Measurements from ENCODE around the gene YIPF3.

- TF ChIP-seq CTBP1 (IDR thresholded peaks at IDR 0.05; ENCODE audit: borderline replicate concordance) = no peak
- TF ChIP-seq BHLHE40 (IDR thresholded peaks at IDR 0.05; ENCODE audit: borderline replicate concordance) = no peak
- no peak for TF ChIP-seq HDGF (IDR thresholded peaks at IDR 0.05; ENCODE audit: borderline replicate concordance)
- no peak for TF ChIP-seq ELF4 (IDR thresholded peaks at IDR 0.05)
- no peak for TF ChIP-seq SP1 (IDR thresholded peaks at IDR 0.05)
- TF ChIP-seq NFRKB (IDR thresholded peaks at IDR 0.05) = no peak
- no peak for TF ChIP-seq TARDBP (IDR thresholded peaks at IDR 0.05)
- TF ChIP-seq L3MBTL2 (conservative IDR thresholded peaks at IDR 0.05) = no peak
- TF ChIP-seq LEF1 (IDR thresholded peaks at IDR 0.05; ENCODE audit: borderline replicate concordance) = no peak
These were observed 15.8 kb downstream of the YIPF3 start for GRCh38 chr6:43500921-43501320.
